Measurements from ENCODE around the gene RAD51B.

DNA sequence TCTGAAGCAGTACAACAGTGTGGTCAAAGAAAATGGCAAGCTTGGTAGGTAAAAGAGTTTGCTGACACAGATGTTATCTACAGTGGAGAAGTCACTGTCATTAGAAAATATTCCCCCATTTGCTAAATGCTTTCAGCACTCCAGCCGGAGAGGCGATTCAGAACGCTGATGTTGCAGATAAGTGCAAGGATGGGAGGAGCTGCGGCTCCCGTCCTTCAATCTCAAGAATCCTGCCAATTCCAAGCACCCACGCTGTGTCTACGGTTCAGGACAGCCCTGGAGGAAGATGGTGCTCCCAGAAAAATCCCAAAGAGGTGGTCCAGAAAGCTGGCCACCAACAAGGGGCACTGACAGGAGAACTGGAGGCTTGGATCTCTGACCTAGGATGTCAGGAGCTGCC lies 894.2 kb downstream of the RAD51B start:
- TF ChIP-seq POLR2A (IDR thresholded peaks at IDR 0.05; ENCODE audit: low read depth, low read length), result no peak
- no peak for TF ChIP-seq TAF1 (IDR thresholded peaks at IDR 0.05; ENCODE audit: borderline replicate concordance, low read depth, low read length)

Data from GM12892 (cell line).